ENCODE results near the gene CCR6.

DNA sequence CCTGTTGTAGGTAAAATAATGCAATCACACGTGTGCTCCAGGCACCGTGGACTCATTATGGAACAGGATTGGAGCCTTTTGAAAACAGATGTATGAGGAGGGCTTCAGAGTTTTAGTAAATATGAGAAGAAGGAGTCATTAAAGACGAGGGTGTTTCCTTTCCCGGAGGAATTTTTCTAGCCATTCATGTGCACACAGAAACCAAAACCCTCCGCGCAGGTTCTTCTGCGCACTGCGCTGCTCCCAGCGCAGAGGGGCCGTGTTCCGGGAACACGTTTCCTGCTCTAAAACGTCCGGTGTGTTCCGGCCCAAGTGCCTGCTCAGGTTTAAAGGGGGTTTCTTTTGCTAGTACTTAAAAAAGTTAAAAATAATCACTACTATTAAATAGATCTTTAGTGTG is 23.2 kb downstream of the CCR6 start:
- TF ChIP-seq, protein P1, sequence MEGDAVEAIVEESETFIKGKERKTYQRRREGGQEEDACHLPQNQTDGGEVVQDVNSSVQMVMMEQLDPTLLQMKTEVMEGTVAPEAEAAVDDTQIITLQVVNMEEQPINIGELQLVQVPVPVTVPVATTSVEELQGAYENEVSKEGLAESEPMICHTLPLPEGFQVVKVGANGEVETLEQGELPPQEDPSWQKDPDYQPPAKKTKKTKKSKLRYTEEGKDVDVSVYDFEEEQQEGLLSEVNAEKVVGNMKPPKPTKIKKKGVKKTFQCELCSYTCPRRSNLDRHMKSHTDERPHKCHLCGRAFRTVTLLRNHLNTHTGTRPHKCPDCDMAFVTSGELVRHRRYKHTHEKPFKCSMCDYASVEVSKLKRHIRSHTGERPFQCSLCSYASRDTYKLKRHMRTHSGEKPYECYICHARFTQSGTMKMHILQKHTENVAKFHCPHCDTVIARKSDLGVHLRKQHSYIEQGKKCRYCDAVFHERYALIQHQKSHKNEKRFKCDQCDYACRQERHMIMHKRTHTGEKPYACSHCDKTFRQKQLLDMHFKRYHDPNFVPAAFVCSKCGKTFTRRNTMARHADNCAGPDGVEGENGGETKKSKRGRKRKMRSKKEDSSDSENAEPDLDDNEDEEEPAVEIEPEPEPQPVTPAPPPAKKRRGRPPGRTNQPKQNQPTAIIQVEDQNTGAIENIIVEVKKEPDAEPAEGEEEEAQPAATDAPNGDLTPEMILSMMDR (IDR thresholded peaks at IDR 0.05): no peak
- TF ChIP-seq POLR2A (IDR thresholded peaks at IDR 0.05) (no peak), EP300 (IDR thresholded peaks at IDR 0.05) (no peak), POLR2AphosphoS5 (IDR thresholded peaks at IDR 0.05) (no peak)

Data from sigmoid colon (tissue), 4 donors.